ENCODE measurements around the gene MAMDC2.

- TF ChIP-seq POLR2AphosphoS5 (IDR thresholded peaks at IDR 0.05; ENCODE audit: low read depth, low read length) (no peak), POLR2A (IDR thresholded peaks at IDR 0.05; ENCODE audit: low read depth, low read length) (no peak), TAF1 (IDR thresholded peaks at IDR 0.05; ENCODE audit: borderline replicate concordance, low read depth, low read length) (no peak)
Observed at GRCh38 chr9:70042461-70043215, 1.0 kb upstream of the MAMDC2 start.

Data from GM12892 (cell line).